WTC11 (cell line): ENCODE data around the gene EGFL8. TPM values are rescaled to one million over a fixed set of nuclear protein-coding genes. Genes with fewer than 3 reads are reported as not detected.

Experiments
- ATAC-seq: fragments of 200-7000 bp; cut with Tn5 transposase; 2 replicates; pipeline ENCODE4 v1.10.0; 2021; ENCODE audit warnings: mild to moderate bottlenecking, moderate library complexity
- CTCF ChIA-PET: fragments of 300-600 bp; sonication (Branson Sonifier 250); formaldehyde crosslinking; loops from one replicate; lab custom pipeline; 2021; ENCODE audit warnings: antibody characterized with exemption; lab: Charles Lee
- POLR2A ChIA-PET: fragments of 350-600 bp; sonication (Branson Sonifier 250); formaldehyde crosslinking; loops from one replicate; lab custom pipeline; 2021; ENCODE audit warnings: antibody characterized with exemption; lab: Charles Lee
- DNase-seq: peaks from one replicate; pipeline ENCODE4 v3.0.0; 2021; ENCODE audit warnings: low spot score
- H3K27ac Mint-ChIP-seq: 2 replicates; pipeline ENCODE4 v1.8.0; 2021; ENCODE audit warnings: mixed read lengths
- H3K27me3 Mint-ChIP-seq: 2 replicates; pipeline ENCODE4 v1.8.0; 2021; ENCODE audit warnings: low read depth, mild to moderate bottlenecking, moderate library complexity, mixed read lengths
- H3K36me3 Mint-ChIP-seq: 2 replicates; pipeline ENCODE4 v1.8.0; 2021; ENCODE audit warnings: mixed read lengths
- H3K4me1 Mint-ChIP-seq: 2 replicates; pipeline ENCODE4 v1.8.0; 2022; ENCODE audit warnings: mixed read lengths
- H3K4me3 Mint-ChIP-seq: 2 replicates; pipeline ENCODE4 v1.8.0; 2021; ENCODE audit warnings: mild to moderate bottlenecking, moderate library complexity, mixed read lengths
- H3K9me3 Mint-ChIP-seq: 2 replicates; pipeline ENCODE4 v1.8.0; 2021; ENCODE audit warnings: mixed read lengths
- CTCF ChIP-seq: fragments of 200-600 bp; IDR thresholded peaks from 2 replicates; pipeline ENCODE4 v1.8.0; 2022; ENCODE audit warnings: antibody characterized with exemption
- GABPB1 ChIP-seq: sonication (generic); formaldehyde crosslinking; IDR thresholded peaks from 2 replicates; pipeline ENCODE4 v1.8.1; 2023; ENCODE audit warnings: mild to moderate bottlenecking, missing genetic modification reagents
- NR2C2 ChIP-seq: sonication (generic); formaldehyde crosslinking; IDR thresholded peaks from 2 replicates; pipeline ENCODE4 v1.8.0; 2022; ENCODE audit warnings: mild to moderate bottlenecking, missing genetic modification reagents
- NR3C1 ChIP-seq: sonication (generic); formaldehyde crosslinking; conservative IDR thresholded peaks from 2 replicates; pipeline ENCODE4 v1.8.1; 2023; ENCODE audit warnings: low read depth, mild to moderate bottlenecking, missing genetic modification reagents
- PRDM15 ChIP-seq: sonication (generic); formaldehyde crosslinking; IDR thresholded peaks from 2 replicates; pipeline ENCODE4 v1.8.0; 2022; ENCODE audit warnings: missing genetic modification reagents
- SP1 ChIP-seq: sonication (generic); formaldehyde crosslinking; conservative IDR thresholded peaks from 2 replicates; pipeline ENCODE4 v1.8.1; 2022; ENCODE audit warnings: missing genetic modification reagents
- ZNF396 ChIP-seq: fragments of 250-450 bp; sonication (Bioruptor Pico); IDR thresholded peaks from 2 replicates; pipeline ENCODE4 v1.8.0; 2021; ENCODE audit warnings: mild to moderate bottlenecking, moderate library complexity, borderline replicate concordance
- ZNF532 ChIP-seq: fragments of 250-450 bp; sonication (Bioruptor Pico); IDR thresholded peaks from 2 replicates; pipeline ENCODE4 v1.9.0; 2021; ENCODE audit warnings: mild to moderate bottlenecking, borderline replicate concordance
- total RNA-seq: library from RNA; stranded (reverse); gene quantifications from 3 replicates; pipeline ENCODE4 v1.2.3, GENCODE V29; 2021

The EGFL8 gene
- total RNA-seq, 1 experiment from 2014 or later: 17.5 TPM

- ChIA-PET POLR2A (interaction anchor here (0.6 to 1.5 kb wide), 4 partner anchors 17 to 98 kb away, joined by 3 to 6 read pairs (median 4); partner anchors contain the start of gene ATF6B), CTCF (interaction anchor here (0.9 to 1.1 kb wide), 2 partner anchors 14 to 16 kb away, joined by 3 read pairs; partner anchors contain the start of gene FKBPL)
- no peak overlapping the region for H3K4me3 Mint-ChIP-seq
These were observed 18.1 kb upstream of the EGFL8 start for GRCh38 chr6:32146287-32146686.

GRCh38 chr6:32146687-32147086 is 17.7 kb upstream of the EGFL8 start:
- POLR2A ChIA-PET: interaction anchor here (0.6 to 1.5 kb wide), 4 partner anchors 18 to 99 kb away, joined by 3 to 6 read pairs (median 4); partner anchors contain the start of gene ATF6B
- ATAC-seq: no peak

More at GRCh38 chr6:32146287-32146686, 18.1 kb upstream of the EGFL8 start:
- H3K27me3 Mint-ChIP-seq: peaks cover 47% of the 10 kb centered on the region
- H3K36me3 Mint-ChIP-seq: no peaks in the 10 kb centered on the region
- no peak for ATAC-seq
- TF ChIP-seq ZNF396 (CRISPR knock-in tag): no peak
- TF ChIP-seq GABPB1 (CRISPR knock-in tag): peak; percentile 90
- peaks cover 38% of the 10 kb centered on the region for H3K4me1 Mint-ChIP-seq
- peak overlapping the region; percentile 3 for H3K27ac Mint-ChIP-seq
- no peaks in the 10 kb centered on the region for H3K9me3 Mint-ChIP-seq
- no peak for DNase-seq

GRCh38 chr6:32147401-32148132 is 16.8 kb upstream of the EGFL8 start:
- no peak for ATAC-seq
- POLR2A ChIA-PET: no interaction called here
- DNase-seq: no peak
- Mint-ChIP-seq H3K27ac (peak overlapping the region; percentile 12; the same call in 1 of the 2 replicates), H3K27me3 (peaks cover 59% of the 10 kb centered on the region), H3K9me3 (no peaks in the 10 kb centered on the region), H3K36me3 (no peaks in the 10 kb centered on the region), H3K4me3 (peak overlapping the region; percentile 95), H3K4me1 (peaks cover 46% of the 10 kb centered on the region)
- no peak for TF ChIP-seq SP1
- TF ChIP-seq NR2C2 (CRISPR knock-in tag): no peak
- CTCF ChIA-PET: interaction anchor here (1.3 to 2.9 kb wide), 5 partner anchors 9 to 691 kb away, joined by 4 to 38 read pairs (median 11); partner anchors contain the start of genes ATF6B, FKBPL and TAP2

More at GRCh38 chr6:32146687-32147086, 17.7 kb upstream of the EGFL8 start:
- Mint-ChIP-seq H3K27me3 (peaks cover 51% of the 10 kb centered on the region), H3K4me1 (peaks cover 40% of the 10 kb centered on the region), H3K4me3 (no peak overlapping the region; the same call in 1 of the 2 replicates), H3K9me3 (no peaks in the 10 kb centered on the region), H3K36me3 (no peaks in the 10 kb centered on the region), H3K27ac (peak overlapping the region; percentile 3; the same call in 1 of the 2 replicates)
- no peak for TF ChIP-seq NR3C1
- peak; percentile 55 for TF ChIP-seq PRDM15 (CRISPR knock-in tag)
- DNase-seq: no peak
- CTCF ChIA-PET: interaction anchor here (0.9 to 1.1 kb wide), 2 partner anchors 15 to 16 kb away, joined by 3 read pairs; partner anchors contain the start of gene FKBPL

GRCh38 chr6:32148289-32149091 is 15.9 kb upstream of the EGFL8 start:
- POLR2A ChIA-PET: interaction anchor here (0.6 to 1.6 kb wide), 4 partner anchors 10 to 735 kb away, joined by 3 to 4 read pairs (median 3); partner anchors contain the start of gene FKBPL
- Mint-ChIP-seq H3K27ac (peak overlapping the region; percentile 12), H3K9me3 (no peaks in the 10 kb centered on the region), H3K4me3 (peak overlapping the region; percentile 95), H3K4me1 (peaks cover 51% of the 10 kb centered on the region), H3K27me3 (peaks cover 65% of the 10 kb centered on the region), H3K36me3 (no peaks in the 10 kb centered on the region)
- CTCF ChIA-PET: interaction anchor here (0.5 to 2.9 kb wide), 17 partner anchors 10 to 1168 kb away, joined by 3 to 38 read pairs (median 4); partner anchors contain the start of genes ATF6B, EGFL8, FKBPL and TAP2
- ATAC-seq (peak; percentile 74), DNase-seq (peak; percentile 96)
- no peak for TF ChIP-seq ZNF532
- peak; percentile 46; the same call in 1 of the 2 replicates for TF ChIP-seq CTCF
- TF ChIP-seq, all 79 proteins: peak for 1
